UCSD-AML1 (cell line): ENCODE measurements around the gene ARFGEF3.

Source experiments
- DNase-seq: peaks from one replicate; lab custom pipeline; 2025; ENCODE audit not compliant: unreplicated experiment; lab: John Stamatoyannopoulos, UW

The ARFGEF3 gene

DNA sequence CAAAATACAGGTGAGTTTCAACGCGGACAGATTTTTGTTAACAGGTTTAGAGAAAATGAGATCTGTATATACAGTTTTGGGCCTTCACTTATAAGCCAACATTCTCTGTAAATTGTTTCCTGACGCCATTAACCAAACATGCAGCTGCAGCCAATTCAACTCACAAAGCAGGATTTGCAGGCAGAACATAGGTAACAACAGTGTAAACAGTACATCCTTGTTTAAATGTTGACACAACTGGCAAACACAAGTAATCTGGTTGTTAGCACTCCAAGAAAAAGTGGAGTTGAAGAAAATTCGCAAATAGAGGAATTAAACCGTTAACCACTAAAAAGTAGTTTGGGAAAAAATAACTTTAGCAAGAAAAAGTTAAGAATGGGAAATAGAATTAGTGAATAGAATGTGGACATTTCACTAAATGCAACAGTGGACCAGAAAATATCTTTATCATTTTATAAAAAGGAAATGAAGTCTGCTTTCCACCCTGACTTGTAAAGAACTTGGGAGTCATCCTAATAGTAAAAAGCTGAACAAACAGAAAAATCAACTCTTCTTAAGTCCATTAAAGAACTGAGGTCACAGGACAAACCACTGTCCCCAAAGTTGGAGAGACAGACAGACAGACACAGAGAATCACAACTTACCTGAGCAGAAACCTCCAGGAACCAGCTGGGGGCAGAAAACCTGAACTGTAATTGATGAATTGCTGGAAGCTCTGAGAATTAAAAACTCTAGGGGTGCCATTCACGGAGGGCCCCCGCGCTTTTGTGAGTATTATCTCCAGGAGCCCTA is 226.0 kb downstream of the ARFGEF3 start:
- DNase-seq = no peak

DNA sequence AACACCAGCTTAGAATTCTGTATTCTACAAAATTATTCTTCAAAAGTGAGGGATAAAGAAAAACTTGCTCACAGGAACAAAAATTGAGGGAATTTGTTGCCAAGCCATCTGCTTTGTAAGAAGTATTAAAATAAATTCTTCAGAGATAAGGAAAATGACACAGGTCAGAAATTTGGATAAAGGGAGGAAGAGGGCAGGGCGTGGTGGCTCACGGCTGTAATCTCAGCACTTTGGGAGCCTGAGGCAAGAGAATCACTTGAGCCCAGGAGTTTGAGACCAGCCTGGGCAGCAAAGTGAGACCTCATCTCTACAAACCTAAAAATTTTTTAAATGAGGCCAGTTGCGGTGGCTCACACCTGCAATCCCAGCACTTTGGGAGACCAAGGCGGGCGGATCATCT is 227.8 kb downstream of the ARFGEF3 start:
- DNase-seq = no peak
